ENCODE measurements around the gene MLLT11.

MLLT11 gene

GRCh38 chr1:151106894-151107293 is 46.7 kb downstream of the MLLT11 start:
- Mint-ChIP-seq H3K27ac (ENCODE audit: low read depth) (no peak overlapping the region), H3K4me3 (no peak overlapping the region), H3K36me3 (ENCODE audit: insufficient read depth) (peaks cover 42% of the 10 kb centered on the region), H3K27me3 (no peaks in the 10 kb centered on the region), H3K9me3 (no peaks in the 10 kb centered on the region), H3K4me1 (no peaks in the 10 kb centered on the region)
- no peak for DNase-seq (ENCODE audit: low spot score in 2 of 2)
- ATAC-seq (replicated peaks; ENCODE audit: extremely low read depth, poor library complexity, severe bottlenecking), result no peak

- H3K27me3 Mint-ChIP-seq, result no peaks in the 10 kb centered on the region
- H3K36me3 Mint-ChIP-seq (ENCODE audit: insufficient read depth), result peaks cover 47% of the 10 kb centered on the region
- H3K4me3 Mint-ChIP-seq, result no peak overlapping the region
- no peaks in the 10 kb centered on the region for H3K4me1 Mint-ChIP-seq
- no peak overlapping the region for H3K27ac Mint-ChIP-seq (ENCODE audit: low read depth)
- DNase-seq (ENCODE audit: low spot score in 2 of 2) (no peak), ATAC-seq (replicated peaks; ENCODE audit: extremely low read depth, poor library complexity, severe bottlenecking) (no peak)
- no peaks in the 10 kb centered on the region for H3K9me3 Mint-ChIP-seq
These were observed 48.1 kb downstream of the MLLT11 start for GRCh38 chr1:151108331-151108730.

DNA sequence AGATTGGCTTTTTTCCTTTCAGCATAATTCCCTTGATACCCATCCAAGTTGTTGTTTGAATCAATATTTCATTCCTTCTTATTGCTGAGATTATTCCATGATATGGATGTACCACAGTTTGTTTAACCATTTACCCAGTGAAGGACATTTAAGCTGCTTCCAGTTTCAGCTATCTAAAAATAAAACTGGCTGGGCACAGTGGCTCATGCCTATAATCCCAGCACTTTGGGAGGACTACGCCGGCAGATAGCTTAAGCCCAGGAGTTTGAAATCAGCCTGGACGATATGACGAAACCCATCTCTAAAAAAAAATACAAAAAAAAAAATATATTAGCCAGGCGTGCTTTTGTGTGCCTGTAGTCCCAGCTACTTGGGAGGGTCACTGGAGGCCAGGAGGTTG is 53.7 kb downstream of the MLLT11 start:
- ATAC-seq (replicated peaks; ENCODE audit: extremely low read depth, poor library complexity, severe bottlenecking) (no peak), DNase-seq (ENCODE audit: low spot score in 2 of 2) (no peak)
- Mint-ChIP-seq H3K27me3 (no peaks in the 10 kb centered on the region), H3K36me3 (ENCODE audit: insufficient read depth) (peaks cover 46% of the 10 kb centered on the region), H3K4me1 (no peaks in the 10 kb centered on the region), H3K9me3 (no peaks in the 10 kb centered on the region), H3K27ac (ENCODE audit: low read depth) (no peak overlapping the region), H3K4me3 (no peak overlapping the region)

Data from central memory CD8-positive, alpha-beta T cell (primary cell).